HEK293T (cell line): Measurements from ENCODE around the gene B3GNT5.
"Not testable (repeated sequence)": the region's sequence is repeated elsewhere in the genome, so short reads cannot be mapped to it uniquely, and the experiment has no call there.

Experiments used
- CTCF ChIA-PET: fragments of 350-600 bp; formaldehyde crosslinking; extraction: SDS; loops from one replicate; lab custom pipeline; 2021; ENCODE audit warnings: antibody characterized with exemption, inconsistent platforms; lab: Yijun Ruan, JAX
- POLR2A ChIA-PET: fragments of 350-600 bp; formaldehyde crosslinking; extraction: SDS; loops from one replicate; lab custom pipeline; 2020; ENCODE audit warnings: antibody characterized with exemption, inconsistent platforms; lab: Yijun Ruan, JAX
- DNase-seq: peaks from one replicate; pipeline ENCODE4 v3.0.0; 2012; ENCODE audit warnings: mixed read lengths; ENCODE audit errors: extremely low spot score
- ARNT ChIP-seq: fragments of 450-650 bp; IDR thresholded peaks from 2 replicates; pipeline ENCODE4 v1.6.1; 2017; ENCODE audit warnings: mild to moderate bottlenecking
- BHLHE40 ChIP-seq: fragments of 450-650 bp; IDR thresholded peaks from 2 replicates; pipeline ENCODE4 v1.6.1; 2016; ENCODE audit warnings: mild to moderate bottlenecking, moderate library complexity, borderline replicate concordance
- CTBP1 ChIP-seq: fragments of 450-650 bp; IDR thresholded peaks from 2 replicates; pipeline ENCODE4 v1.6.1; 2016; ENCODE audit warnings: borderline replicate concordance
- ELF4 ChIP-seq: fragments of 450-650 bp; IDR thresholded peaks from 2 replicates; pipeline ENCODE4 v1.6.1; 2017; ENCODE audit warnings: antibody characterized with exemption
- FOXA1 ChIP-seq: fragments of 450-650 bp; IDR thresholded peaks from 2 replicates; pipeline ENCODE4 v1.6.1; 2016; ENCODE audit warnings: mild to moderate bottlenecking
- FOXK2 ChIP-seq: fragments of 450-650 bp; IDR thresholded peaks from 2 replicates; pipeline ENCODE4 v1.6.1; 2016; ENCODE audit warnings: mild to moderate bottlenecking
- FOXM1 ChIP-seq: fragments of 450-650 bp; IDR thresholded peaks from 2 replicates; pipeline ENCODE4 v1.6.1; 2017; ENCODE audit warnings: mild to moderate bottlenecking, borderline replicate concordance
- HDGF ChIP-seq: fragments of 450-650 bp; IDR thresholded peaks from 2 replicates; pipeline ENCODE4 v1.6.1; 2017; ENCODE audit warnings: antibody characterized with exemption, borderline replicate concordance
- L3MBTL2 ChIP-seq: fragments of 450-650 bp; conservative IDR thresholded peaks from 2 replicates; pipeline ENCODE4 v1.6.1; 2016; ENCODE audit warnings: mild to moderate bottlenecking
- LEF1 ChIP-seq: fragments of 450-650 bp; IDR thresholded peaks from 2 replicates; pipeline ENCODE4 v1.6.1; 2017; ENCODE audit warnings: mild to moderate bottlenecking, borderline replicate concordance
- NFRKB ChIP-seq: fragments of 450-650 bp; IDR thresholded peaks from 2 replicates; pipeline ENCODE4 v1.6.1; 2016; ENCODE audit warnings: mild to moderate bottlenecking, moderate library complexity
- PKNOX1 ChIP-seq: fragments of 450-650 bp; IDR thresholded peaks from 2 replicates; pipeline ENCODE4 v1.6.1; 2016
- SP1 ChIP-seq: fragments of 450-650 bp; IDR thresholded peaks from 2 replicates; pipeline ENCODE4 v1.6.1; 2017
- SUZ12 ChIP-seq: fragments of 450-650 bp; IDR thresholded peaks from 2 replicates; pipeline ENCODE4 v1.6.1; 2016; ENCODE audit warnings: mild to moderate bottlenecking
- TARDBP ChIP-seq: fragments of 450-650 bp; IDR thresholded peaks from 2 replicates; pipeline ENCODE4 v1.6.1; 2016
- ZNF384 ChIP-seq: fragments of 450-650 bp; IDR thresholded peaks from 2 replicates; pipeline ENCODE4 v1.6.1; 2016

The B3GNT5 gene

DNA sequence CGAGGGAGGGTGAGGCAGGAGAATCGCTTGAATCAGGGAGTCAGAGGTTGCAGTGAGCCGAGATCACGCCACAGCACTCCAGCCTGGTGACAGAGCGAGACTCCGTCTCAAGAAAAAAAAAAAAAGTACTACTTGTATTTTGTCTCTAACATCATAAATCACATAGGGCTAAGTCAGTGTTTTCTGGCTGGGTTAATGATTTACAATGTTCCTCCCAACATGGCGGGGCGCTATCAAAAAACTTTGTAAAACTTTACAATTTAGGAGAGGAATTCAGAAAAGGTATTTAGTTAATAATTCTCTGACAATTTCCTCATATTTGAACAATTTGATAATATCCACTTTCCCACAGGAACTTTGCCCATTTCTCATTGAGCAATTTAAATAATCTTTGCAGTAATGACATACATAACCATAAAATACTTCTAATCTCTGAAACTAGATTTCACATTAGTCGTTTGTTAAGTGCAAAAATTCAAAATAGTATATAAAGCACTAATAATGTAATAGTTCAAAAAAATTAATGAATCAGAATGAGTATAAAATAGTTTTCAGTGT lies 26.6 kb upstream of the B3GNT5 start:
- ChIA-PET CTCF (no interaction called here), POLR2A (no interaction called here)
- no peak for DNase-seq
- TF ChIP-seq TARDBP (no peak), ZNF384 (no peak), FOXK2 (no peak), ARNT (no peak), BHLHE40 (no peak), FOXA1 (no peak), ELF4 (no peak), SUZ12 (no peak), L3MBTL2 (no peak), SP1 (no peak), NFRKB (no peak), HDGF (no peak), LEF1 (no peak), PKNOX1 (no peak), FOXM1 (no peak)

- POLR2A ChIA-PET = no interaction called here
- no peak for DNase-seq
- CTCF ChIA-PET = no interaction called here
Measured at GRCh38 chr3:183227586-183227985, 25.5 kb upstream of the B3GNT5 start.

GRCh38 chr3:183229178-183229577 lies 23.9 kb upstream of the B3GNT5 start:
- POLR2A ChIA-PET = no interaction called here
- CTCF ChIA-PET = no interaction called here
- TF ChIP-seq L3MBTL2 = no peak
- TF ChIP-seq SP1 = no peak
- TF ChIP-seq ELF4 = no peak
- TF ChIP-seq FOXK2 = no peak
- no peak for TF ChIP-seq FOXA1
- TF ChIP-seq PKNOX1 = no peak
- no peak for TF ChIP-seq BHLHE40
- no peak for TF ChIP-seq FOXM1
- no peak for TF ChIP-seq NFRKB
- no peak for DNase-seq

More at GRCh38 chr3:183227586-183227985, 25.5 kb upstream of the B3GNT5 start:
- TF ChIP-seq BHLHE40 (no peak), LEF1 (no peak), SP1 (no peak), FOXK2 (no peak), NFRKB (no peak), L3MBTL2 (no peak), CTBP1 (no peak), HDGF (no peak), ARNT (no peak), SUZ12 (no peak), ZNF384 (no peak), FOXA1 (no peak), TARDBP (no peak), ELF4 (no peak)

- POLR2A ChIA-PET, DNase-seq, CTCF ChIA-PET: not testable (repeated sequence)
Measured at GRCh38 chr3:183230251-183230650, 22.8 kb upstream of the B3GNT5 start.

- ChIA-PET POLR2A (no interaction called here), CTCF (interaction anchor here (0.6 kb wide), 1 partner anchor 44 kb away, joined by 3 read pairs; no protein-coding TSS in a partner anchor)
- TF ChIP-seq CTBP1 (no peak), FOXM1 (no peak), BHLHE40 (no peak), LEF1 (no peak), NFRKB (no peak), ZNF384 (no peak), FOXK2 (no peak), SP1 (no peak)
- no peak for DNase-seq
Measured at GRCh38 chr3:183230826-183231225, 22.2 kb upstream of the B3GNT5 start.

DNA sequence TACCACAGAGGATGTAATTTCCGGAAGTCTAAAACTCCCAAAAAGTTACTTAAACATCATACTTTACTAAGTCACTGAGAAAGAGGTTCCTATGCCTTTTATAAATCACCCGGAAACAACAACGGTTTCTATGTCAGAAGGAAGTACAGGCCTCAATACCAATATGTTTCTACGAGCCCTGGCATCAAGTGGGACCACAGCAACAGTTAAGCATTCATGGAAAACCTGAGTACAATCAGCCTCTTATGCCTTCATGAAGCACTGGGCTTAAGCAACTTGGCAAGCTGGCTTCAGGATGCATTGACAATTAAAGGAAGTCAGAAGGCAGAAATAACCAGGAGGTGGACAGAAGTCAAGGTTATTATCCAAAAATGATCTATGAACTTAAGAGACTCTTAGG lies 19.1 kb upstream of the B3GNT5 start:
- ChIA-PET POLR2A (no interaction called here), CTCF (no interaction called here)
- no peak for DNase-seq
- no peak for TF ChIP-seq HDGF
- TF ChIP-seq ARNT = no peak
- TF ChIP-seq L3MBTL2 = no peak
- TF ChIP-seq FOXM1 = no peak
- TF ChIP-seq SUZ12 = no peak
- TF ChIP-seq ELF4 = no peak
- no peak for TF ChIP-seq ZNF384
- TF ChIP-seq PKNOX1 = no peak
- TF ChIP-seq CTBP1 = no peak
- TF ChIP-seq FOXK2 = no peak

DNA sequence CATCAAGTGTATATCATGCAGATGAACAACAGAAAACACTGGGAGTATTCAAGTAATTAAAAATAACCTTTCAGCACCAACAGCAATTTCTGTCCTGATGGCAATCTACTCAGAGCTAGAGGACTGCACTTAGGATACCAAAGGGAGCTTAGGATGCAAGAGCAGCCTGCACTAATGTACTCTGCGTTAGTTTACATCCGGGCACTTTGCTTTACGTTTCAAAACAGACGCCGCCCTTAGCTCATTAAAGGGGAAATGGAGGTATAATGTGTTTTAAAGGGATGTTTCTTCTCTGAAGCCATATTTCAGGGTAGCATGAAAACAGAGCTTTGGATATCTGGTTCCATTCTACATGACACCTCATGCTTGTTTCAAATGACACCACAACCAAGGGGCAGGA lies 14.0 kb upstream of the B3GNT5 start:
- POLR2A ChIA-PET = no interaction called here
- TF ChIP-seq ARNT (no peak), NFRKB (no peak), ZNF384 (no peak), BHLHE40 (no peak), FOXM1 (no peak), TARDBP (no peak), L3MBTL2 (no peak), HDGF (no peak), ELF4 (no peak), SP1 (no peak), FOXK2 (no peak), LEF1 (no peak), FOXA1 (no peak), SUZ12 (no peak), CTBP1 (no peak)
- no peak for DNase-seq
- CTCF ChIA-PET = interaction anchor here (0.7 kb wide), 1 partner anchor 238 kb away, joined by 4 read pairs; no protein-coding TSS in a partner anchor
